Measurements from ENCODE around the gene CCDC7. TPM values are rescaled to one million over a fixed set of nuclear protein-coding genes. Genes with fewer than 3 reads are reported as not detected.
A peak's percentile ranks its signal among the peaks of the same experiment; 100 is the strongest.

CCDC7 gene
- total RNA-seq, 1 experiment from 2014 or later, result 1.9 TPM

GRCh38 chr10:32893434-32893833 is 447.5 kb downstream of the CCDC7 start:
- peak; percentile 57 for DNase-seq (ENCODE audit: low spot score)
- no peaks in the 10 kb centered on the region for H3K9me3 Mint-ChIP-seq
- H3K4me3 Mint-ChIP-seq, result no peak overlapping the region
- CTCF ChIA-PET, result interaction anchor here (0.7 to 1.3 kb wide), 6 partner anchors 11 to 262 kb away, joined by 3 to 5 read pairs (median 3); no protein-coding TSS in a partner anchor
- POLR2A ChIA-PET, result no interaction called here
- H3K27ac Mint-ChIP-seq, result peak overlapping the region; percentile 75; the same call in 1 of the 2 replicates
- H3K4me1 Mint-ChIP-seq, result peaks cover 18% of the 10 kb centered on the region
- peak; percentile 98 for ATAC-seq
- no peaks in the 10 kb centered on the region for H3K27me3 Mint-ChIP-seq (ENCODE audit: low read depth)
- H3K36me3 Mint-ChIP-seq, result peaks cover 15% of the 10 kb centered on the region
- no peak for TF ChIP-seq FOXP4 (CRISPR knock-in tag; IDR thresholded peaks at IDR 0.05)
- no peak for TF ChIP-seq ZSCAN18 (CRISPR knock-in tag; IDR thresholded peaks at IDR 0.05)
- TF ChIP-seq SP1 (CRISPR knock-in tag; conservative IDR thresholded peaks at IDR 0.05), result no peak
- TF ChIP-seq NR2C2 (CRISPR knock-in tag; IDR thresholded peaks at IDR 0.05), result no peak
- no peak for TF ChIP-seq OVOL2 (CRISPR knock-in tag; IDR thresholded peaks at IDR 0.05; ENCODE audit: borderline replicate concordance)
- no peak for TF ChIP-seq FOXP1 (CRISPR knock-in tag; IDR thresholded peaks at IDR 0.05; ENCODE audit: borderline replicate concordance)
- TF ChIP-seq ZNF532 (CRISPR knock-in tag; IDR thresholded peaks at IDR 0.05; ENCODE audit: borderline replicate concordance), result no peak
- no peak for TF ChIP-seq ZNF416 (CRISPR knock-in tag; IDR thresholded peaks at IDR 0.05)
- no peak for TF ChIP-seq NFE2L1 (CRISPR knock-in tag; IDR thresholded peaks at IDR 0.05)
- TF ChIP-seq RORB (CRISPR knock-in tag; IDR thresholded peaks at IDR 0.05), result no peak
- TF ChIP-seq CREM (CRISPR knock-in tag; IDR thresholded peaks at IDR 0.05), result no peak
- no peak for TF ChIP-seq ZNF317 (CRISPR knock-in tag; IDR thresholded peaks at IDR 0.05; ENCODE audit: borderline replicate concordance, low read depth)
- TF ChIP-seq MAX (CRISPR knock-in tag; IDR thresholded peaks at IDR 0.05), result no peak
- no peak for TF ChIP-seq ARID4B (CRISPR knock-in tag; IDR thresholded peaks at IDR 0.05; ENCODE audit: borderline replicate concordance)
